Measurements from ENCODE around the gene HSD17B2.

The HSD17B2 gene

GRCh38 chr16:82034981-82035612 is at the start of gene HSD17B2:
Gene HSD17B2, plus strand, starts transcription at chr16:82035253. Its CDS starts 172 bp downstream, at chr16:82035425.
- Histone ChIP-seq H3K27me3 (no peaks in the 10 kb centered on the region), H3K4me2 (no peak within 1 kb of the TSS), H3K27ac (no peak within 1 kb of the TSS), H3K9ac (no peak within 1 kb of the TSS), H3K36me3 (no peaks in the 10 kb centered on the region), H3K4me1 (peaks cover 11% of the 10 kb centered on the region), H3K4me3 (no peak within 1 kb of the TSS), H4K20me1 (no peaks in the 10 kb centered on the region), H3K9me3 (no peaks in the 10 kb centered on the region)
- no peak for TF ChIP-seq Cebpa-rat (IDR thresholded peaks at IDR 0.05)

GRCh38 chr16:81987121-81987520 is 47.9 kb upstream of the HSD17B2 start:
- H3K4me3 ChIP-seq = no peak overlapping the region
- no peaks in the 10 kb centered on the region for H3K4me1 ChIP-seq
- H3K27ac ChIP-seq = no peak overlapping the region
- no peak overlapping the region for H3K4me2 ChIP-seq
- no peaks in the 10 kb centered on the region for H3K27me3 ChIP-seq
- H4K20me1 ChIP-seq = no peaks in the 10 kb centered on the region
- TF ChIP-seq Cebpa-rat (IDR thresholded peaks at IDR 0.05) = no peak
- no peak overlapping the region for H3K9ac ChIP-seq
- no peaks in the 10 kb centered on the region for H3K36me3 ChIP-seq
- no peaks in the 10 kb centered on the region for H3K9me3 ChIP-seq

GRCh38 chr16:81987706-81988105 is 47.3 kb upstream of the HSD17B2 start:
- H4K20me1 ChIP-seq = no peaks in the 10 kb centered on the region
- H3K9me3 ChIP-seq = no peaks in the 10 kb centered on the region
- no peak overlapping the region for H3K4me3 ChIP-seq
- H3K27me3 ChIP-seq = no peaks in the 10 kb centered on the region
- no peaks in the 10 kb centered on the region for H3K4me1 ChIP-seq
- no peak overlapping the region for H3K27ac ChIP-seq
- no peak overlapping the region for H3K4me2 ChIP-seq
- no peak for TF ChIP-seq Cebpa-rat (IDR thresholded peaks at IDR 0.05)
- no peak overlapping the region for H3K9ac ChIP-seq
- H3K36me3 ChIP-seq = no peaks in the 10 kb centered on the region

GRCh38 chr16:81992859-81993258 is 42.2 kb upstream of the HSD17B2 start:
- Histone ChIP-seq H3K36me3 (no peaks in the 10 kb centered on the region), H3K9me3 (no peaks in the 10 kb centered on the region), H3K27me3 (no peaks in the 10 kb centered on the region), H3K4me1 (no peaks in the 10 kb centered on the region), H4K20me1 (no peaks in the 10 kb centered on the region), H3K4me3 (no peak overlapping the region), H3K4me2 (no peak overlapping the region), H3K9ac (no peak overlapping the region), H3K27ac (no peak overlapping the region)
- no peak for TF ChIP-seq Cebpa-rat (IDR thresholded peaks at IDR 0.05)

GRCh38 chr16:81994485-81994884 is 40.6 kb upstream of the HSD17B2 start:
- no peak for TF ChIP-seq Cebpa-rat (IDR thresholded peaks at IDR 0.05)
- Histone ChIP-seq H3K27ac (no peak overlapping the region), H3K27me3 (no peaks in the 10 kb centered on the region)

GRCh38 chr16:81995651-81996050 is 39.4 kb upstream of the HSD17B2 start:
- no peaks in the 10 kb centered on the region for H3K36me3 ChIP-seq
- TF ChIP-seq Cebpa-rat (IDR thresholded peaks at IDR 0.05) = no peak
- H4K20me1 ChIP-seq = no peaks in the 10 kb centered on the region
- no peaks in the 10 kb centered on the region for H3K9me3 ChIP-seq
- H3K4me3 ChIP-seq = no peak overlapping the region
- no peaks in the 10 kb centered on the region for H3K4me1 ChIP-seq
- no peak overlapping the region for H3K9ac ChIP-seq
- H3K27me3 ChIP-seq = no peaks in the 10 kb centered on the region
- no peak overlapping the region for H3K4me2 ChIP-seq
- H3K27ac ChIP-seq = no peak overlapping the region

More at GRCh38 chr16:81994485-81994884, 40.6 kb upstream of the HSD17B2 start:
- Histone ChIP-seq H3K9me3 (no peaks in the 10 kb centered on the region), H3K4me3 (no peak overlapping the region), H3K4me1 (no peaks in the 10 kb centered on the region), H4K20me1 (no peaks in the 10 kb centered on the region), H3K36me3 (no peaks in the 10 kb centered on the region), H3K9ac (no peak overlapping the region), H3K4me2 (no peak overlapping the region)

- no peaks in the 10 kb centered on the region for H3K36me3 ChIP-seq
- TF ChIP-seq Cebpa-rat (IDR thresholded peaks at IDR 0.05) = no peak
These were observed 38.2 kb upstream of the HSD17B2 start for GRCh38 chr16:81996664-81997509.

GRCh38 chr16:81997738-81998137 is 37.3 kb upstream of the HSD17B2 start:
- Histone ChIP-seq H3K27me3 (no peaks in the 10 kb centered on the region), H3K9ac (no peak overlapping the region), H3K4me1 (no peaks in the 10 kb centered on the region), H3K9me3 (no peaks in the 10 kb centered on the region), H3K4me3 (no peak overlapping the region), H3K4me2 (no peak overlapping the region), H3K36me3 (no peaks in the 10 kb centered on the region), H3K27ac (no peak overlapping the region), H4K20me1 (no peaks in the 10 kb centered on the region)
- TF ChIP-seq Cebpa-rat (IDR thresholded peaks at IDR 0.05) = peak; percentile 38; the same call in 1 of the 2 replicates

More at GRCh38 chr16:81996664-81997509, 38.2 kb upstream of the HSD17B2 start:
- no peak overlapping the region for H3K4me2 ChIP-seq
- no peak overlapping the region for H3K4me3 ChIP-seq
- H3K27me3 ChIP-seq = no peaks in the 10 kb centered on the region
- H3K9me3 ChIP-seq = no peaks in the 10 kb centered on the region
- no peak overlapping the region for H3K27ac ChIP-seq
- H4K20me1 ChIP-seq = no peaks in the 10 kb centered on the region
- H3K9ac ChIP-seq = no peak overlapping the region
- no peaks in the 10 kb centered on the region for H3K4me1 ChIP-seq

GRCh38 chr16:82002831-82003230 is 32.2 kb upstream of the HSD17B2 start:
- peaks cover 10% of the 10 kb centered on the region for H3K9me3 ChIP-seq
- no peak for TF ChIP-seq Cebpa-rat (IDR thresholded peaks at IDR 0.05)
- H3K27ac ChIP-seq = no peak overlapping the region
- no peaks in the 10 kb centered on the region for H3K27me3 ChIP-seq
- H3K36me3 ChIP-seq = no peaks in the 10 kb centered on the region
- H4K20me1 ChIP-seq = no peaks in the 10 kb centered on the region
- no peaks in the 10 kb centered on the region for H3K4me1 ChIP-seq
- H3K4me2 ChIP-seq = no peak overlapping the region
- no peak overlapping the region for H3K9ac ChIP-seq
- H3K4me3 ChIP-seq = no peak overlapping the region

GRCh38 chr16:82004601-82005000 is 30.5 kb upstream of the HSD17B2 start:
- Histone ChIP-seq H3K4me2 (no peak overlapping the region), H3K4me3 (no peak overlapping the region), H3K27ac (no peak overlapping the region), H3K9ac (no peak overlapping the region), H4K20me1 (no peaks in the 10 kb centered on the region), H3K27me3 (no peaks in the 10 kb centered on the region), H3K4me1 (no peaks in the 10 kb centered on the region), H3K9me3 (peaks cover 28% of the 10 kb centered on the region), H3K36me3 (no peaks in the 10 kb centered on the region)
- TF ChIP-seq Cebpa-rat (IDR thresholded peaks at IDR 0.05) = no peak
